ENCODE data around the gene AUTS2. TPM values are rescaled to one million over a fixed set of nuclear protein-coding genes. Genes with fewer than 3 reads are reported as not detected.

AUTS2 gene
- total RNA-seq, 6 donors from 2014 or later, result 38.9 to 151 (median 55.8) TPM

DNA sequence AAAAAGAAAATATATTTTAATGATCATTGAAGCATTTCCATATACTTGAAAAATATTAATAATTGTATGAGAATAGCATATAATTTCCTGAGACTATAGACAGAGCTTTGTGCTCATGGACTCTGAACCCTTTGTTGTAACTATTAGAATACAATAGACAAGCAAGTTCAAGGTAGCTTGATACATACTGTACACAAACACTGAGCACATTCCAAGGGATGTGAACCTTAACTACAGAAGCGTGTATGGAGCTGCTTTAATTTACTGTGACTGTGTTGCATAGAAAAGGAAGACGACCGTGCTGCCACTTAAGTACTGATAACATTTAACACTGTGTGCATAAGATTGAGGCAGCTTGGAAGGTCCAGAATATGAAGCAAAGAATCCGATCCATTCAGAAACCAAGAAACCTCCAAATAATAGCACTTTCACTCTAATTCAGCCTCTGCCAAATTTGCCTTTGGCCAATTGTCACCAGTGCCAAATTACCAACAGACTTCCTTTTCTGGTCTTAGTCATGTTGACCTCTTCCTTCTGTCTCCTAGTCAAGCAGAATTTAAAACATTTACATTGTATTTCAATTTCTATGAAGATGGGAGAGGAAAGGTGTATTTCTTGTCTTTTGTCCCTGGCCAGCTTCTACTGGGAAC is 967.6 kb downstream of the AUTS2 start:
- H3K9me3 ChIP-seq, result no peaks in the 10 kb centered on the region
- H3K4me1 ChIP-seq, result no peaks in the 10 kb centered on the region
- H3K36me3 ChIP-seq, result no peaks in the 10 kb centered on the region
- no peaks in the 10 kb centered on the region for H3K27me3 ChIP-seq
- no peak overlapping the region for H3K4me3 ChIP-seq
- no peak for ATAC-seq (ENCODE audit: low FRiP score in 2 of 2)
- no peak for TF ChIP-seq POLR2A (IDR thresholded peaks at IDR 0.05)
- TF ChIP-seq, protein P1, sequence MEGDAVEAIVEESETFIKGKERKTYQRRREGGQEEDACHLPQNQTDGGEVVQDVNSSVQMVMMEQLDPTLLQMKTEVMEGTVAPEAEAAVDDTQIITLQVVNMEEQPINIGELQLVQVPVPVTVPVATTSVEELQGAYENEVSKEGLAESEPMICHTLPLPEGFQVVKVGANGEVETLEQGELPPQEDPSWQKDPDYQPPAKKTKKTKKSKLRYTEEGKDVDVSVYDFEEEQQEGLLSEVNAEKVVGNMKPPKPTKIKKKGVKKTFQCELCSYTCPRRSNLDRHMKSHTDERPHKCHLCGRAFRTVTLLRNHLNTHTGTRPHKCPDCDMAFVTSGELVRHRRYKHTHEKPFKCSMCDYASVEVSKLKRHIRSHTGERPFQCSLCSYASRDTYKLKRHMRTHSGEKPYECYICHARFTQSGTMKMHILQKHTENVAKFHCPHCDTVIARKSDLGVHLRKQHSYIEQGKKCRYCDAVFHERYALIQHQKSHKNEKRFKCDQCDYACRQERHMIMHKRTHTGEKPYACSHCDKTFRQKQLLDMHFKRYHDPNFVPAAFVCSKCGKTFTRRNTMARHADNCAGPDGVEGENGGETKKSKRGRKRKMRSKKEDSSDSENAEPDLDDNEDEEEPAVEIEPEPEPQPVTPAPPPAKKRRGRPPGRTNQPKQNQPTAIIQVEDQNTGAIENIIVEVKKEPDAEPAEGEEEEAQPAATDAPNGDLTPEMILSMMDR (IDR thresholded peaks at IDR 0.05), result no peak
- TF ChIP-seq EP300 (IDR thresholded peaks at IDR 0.05), result no peak
- TF ChIP-seq POLR2AphosphoS5 (IDR thresholded peaks at IDR 0.05), result no peak
- 79 to 80% methylated on average over 4 of the region's 4 CpGs for WGBS, 2 donors
- H3K27ac ChIP-seq, result no peak overlapping the region
- DNase-seq, result no peak

DNA sequence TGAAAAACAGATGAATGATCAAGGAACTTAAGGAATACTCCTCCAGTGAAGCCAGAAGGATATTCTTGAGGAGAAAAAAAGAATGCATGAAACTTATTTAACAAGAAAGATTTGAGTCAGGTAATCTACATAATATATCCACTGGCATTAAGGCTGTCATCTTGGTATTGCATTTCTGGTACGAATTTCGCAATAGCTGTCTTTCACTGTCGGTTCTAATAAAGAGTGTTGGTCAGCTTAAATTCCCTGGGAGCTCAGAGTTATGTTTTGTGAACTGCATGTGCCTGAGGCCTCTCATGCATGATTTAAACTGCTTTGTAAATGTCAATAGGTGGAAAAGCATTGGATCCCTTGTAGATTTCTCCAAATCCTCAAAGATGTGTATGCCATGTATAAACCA is 968.4 kb downstream of the AUTS2 start:
- DNase-seq (no peak), ATAC-seq (ENCODE audit: low FRiP score in 2 of 2) (no peak)
- H3K4me3 ChIP-seq, result no peak overlapping the region
- H3K4me1 ChIP-seq, result no peaks in the 10 kb centered on the region
- H3K36me3 ChIP-seq, result no peaks in the 10 kb centered on the region
- H3K9me3 ChIP-seq, result no peaks in the 10 kb centered on the region
- TF ChIP-seq, protein P1 (IDR thresholded peaks at IDR 0.05), result no peak
- no peak for TF ChIP-seq POLR2AphosphoS5 (IDR thresholded peaks at IDR 0.05)
- H3K27ac ChIP-seq, result no peak overlapping the region
- no peaks in the 10 kb centered on the region for H3K27me3 ChIP-seq
- WGBS, 2 donors, result 71% methylated on average over 3 of the region's 3 CpGs

DNA sequence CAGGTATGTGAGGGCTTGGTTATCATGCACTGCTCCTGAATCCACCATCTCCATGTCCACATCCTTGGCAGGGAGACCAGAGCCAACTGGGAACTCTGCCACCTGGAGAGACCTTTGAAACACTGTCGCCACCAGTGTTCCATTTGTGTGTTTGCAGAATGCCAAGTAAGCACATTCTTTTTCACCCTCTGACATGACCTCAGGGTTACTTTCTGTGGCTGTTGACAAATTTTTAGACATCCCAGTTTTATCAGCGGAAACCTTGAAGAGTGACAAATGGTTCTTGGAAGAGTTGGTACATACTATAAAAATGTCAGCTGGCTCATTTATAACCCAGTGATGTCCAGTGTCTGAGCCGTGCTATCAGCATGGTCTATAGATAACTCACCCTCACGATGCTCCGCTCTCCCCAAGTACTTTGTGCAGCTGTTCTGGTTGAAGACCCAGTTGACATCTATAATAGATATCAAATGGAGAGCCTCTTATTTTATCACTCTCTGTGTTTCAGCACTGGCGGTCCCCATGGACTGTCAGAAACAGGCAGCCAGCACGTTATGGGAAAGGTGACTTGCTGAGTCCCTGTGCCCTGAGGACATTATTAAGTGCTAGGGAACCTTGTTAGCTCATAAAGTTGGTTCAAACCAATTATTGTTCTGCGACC is 970.5 kb downstream of the AUTS2 start:
- H3K4me3 ChIP-seq, result no peak overlapping the region
- DNase-seq (no peak), ATAC-seq (ENCODE audit: low FRiP score in 2 of 2) (no peak)
- WGBS, 2 donors, result 85 to 87% methylated on average over 8 of the region's 8 CpGs
- H3K27ac ChIP-seq, result no peak overlapping the region
- no peaks in the 10 kb centered on the region for H3K9me3 ChIP-seq
- TF ChIP-seq, protein P1 (IDR thresholded peaks at IDR 0.05), result no peak
- TF ChIP-seq POLR2AphosphoS5 (IDR thresholded peaks at IDR 0.05) (no peak), POLR2A (IDR thresholded peaks at IDR 0.05) (no peak), EP300 (IDR thresholded peaks at IDR 0.05) (no peak)
- H3K36me3 ChIP-seq, result no peaks in the 10 kb centered on the region
- H3K27me3 ChIP-seq, result no peaks in the 10 kb centered on the region
- H3K4me1 ChIP-seq, result no peaks in the 10 kb centered on the region

GRCh38 chr7:70569335-70569819 is 971.1 kb downstream of the AUTS2 start:
- no peaks in the 10 kb centered on the region for H3K4me1 ChIP-seq
- no peak for DNase-seq
- H3K27ac ChIP-seq, result no peak overlapping the region
- no peak for ATAC-seq (ENCODE audit: low FRiP score in 2 of 2)
- no peak overlapping the region for H3K4me3 ChIP-seq
- WGBS, 2 donors, result 84 to 88% methylated on average over 4 of the region's 4 CpGs
- no peaks in the 10 kb centered on the region for H3K27me3 ChIP-seq
- H3K36me3 ChIP-seq, result no peaks in the 10 kb centered on the region
- H3K9me3 ChIP-seq, result no peaks in the 10 kb centered on the region
- TF ChIP-seq POLR2A (IDR thresholded peaks at IDR 0.05) (no peak), POLR2AphosphoS5 (IDR thresholded peaks at IDR 0.05) (no peak), EP300 (IDR thresholded peaks at IDR 0.05) (no peak)
- TF ChIP-seq, protein P1 (IDR thresholded peaks at IDR 0.05), result no peak

DNA sequence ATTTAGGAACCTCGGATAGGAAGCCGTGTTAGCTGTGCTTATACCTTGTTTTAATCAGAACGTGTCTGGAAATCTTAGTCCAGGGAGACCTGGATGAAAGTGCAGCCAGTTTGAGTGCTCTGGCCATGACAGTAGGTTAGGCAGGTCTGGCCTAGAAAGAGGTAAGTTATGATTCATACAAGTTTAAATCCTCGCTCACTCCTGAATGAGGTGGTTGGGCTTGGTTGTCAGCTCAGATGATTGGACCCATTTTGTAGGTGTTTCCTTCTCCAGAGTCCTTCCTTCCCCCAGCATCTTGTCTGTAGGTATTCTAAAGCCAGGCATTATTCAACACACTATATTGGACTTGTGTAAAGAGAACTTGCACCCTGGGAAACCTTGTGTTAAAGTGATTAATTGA is 971.8 kb downstream of the AUTS2 start:
- TF ChIP-seq, protein P1 (IDR thresholded peaks at IDR 0.05), result no peak
- TF ChIP-seq POLR2A (IDR thresholded peaks at IDR 0.05) (no peak), EP300 (IDR thresholded peaks at IDR 0.05) (no peak)
- H3K36me3 ChIP-seq, result no peaks in the 10 kb centered on the region
- no peak overlapping the region for H3K4me3 ChIP-seq
- H3K27me3 ChIP-seq, result no peaks in the 10 kb centered on the region
- no peak overlapping the region for H3K27ac ChIP-seq
- no peak for DNase-seq
- 97% methylated on average over 4 of the region's 4 CpGs for WGBS, 2 donors
- H3K4me1 ChIP-seq, result no peaks in the 10 kb centered on the region
- no peaks in the 10 kb centered on the region for H3K9me3 ChIP-seq
- ATAC-seq (ENCODE audit: low FRiP score in 2 of 2), result no peak
